ENCODE results near the gene ENOX2. TPM values are rescaled to one million over a fixed set of nuclear protein-coding genes. Genes with fewer than 3 reads are reported as not detected.

Gene ENOX2
- total RNA-seq, 6 donors from 2014 or later, result 7.3 to 14.8 (median 9.6) TPM

DNA sequence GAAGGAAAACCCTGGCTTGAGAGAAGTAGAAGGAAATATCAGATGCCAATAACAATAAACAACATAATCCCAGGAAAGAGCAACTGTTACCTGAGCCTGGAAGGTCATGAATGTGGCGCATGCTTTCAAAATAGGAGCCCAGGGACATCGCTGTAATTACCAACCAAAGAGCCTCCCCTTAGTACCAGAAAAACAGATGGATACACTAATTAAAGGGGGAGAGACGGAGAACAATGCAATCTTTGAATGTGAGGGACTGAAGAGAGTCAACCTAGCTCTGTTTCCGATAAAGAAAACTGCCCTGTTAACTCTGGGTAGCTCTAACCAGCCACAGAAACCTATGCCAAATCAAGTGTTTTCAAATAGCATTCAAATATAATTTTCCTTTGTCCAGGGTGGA lies 161.4 kb downstream of the ENOX2 start:
- no peaks in the 10 kb centered on the region for H3K27me3 ChIP-seq
- 74 to 81% methylated on average over 4 of the region's 4 CpGs for WGBS, 2 donors
- H3K4me3 ChIP-seq, result no peak overlapping the region
- TF ChIP-seq, protein P1, sequence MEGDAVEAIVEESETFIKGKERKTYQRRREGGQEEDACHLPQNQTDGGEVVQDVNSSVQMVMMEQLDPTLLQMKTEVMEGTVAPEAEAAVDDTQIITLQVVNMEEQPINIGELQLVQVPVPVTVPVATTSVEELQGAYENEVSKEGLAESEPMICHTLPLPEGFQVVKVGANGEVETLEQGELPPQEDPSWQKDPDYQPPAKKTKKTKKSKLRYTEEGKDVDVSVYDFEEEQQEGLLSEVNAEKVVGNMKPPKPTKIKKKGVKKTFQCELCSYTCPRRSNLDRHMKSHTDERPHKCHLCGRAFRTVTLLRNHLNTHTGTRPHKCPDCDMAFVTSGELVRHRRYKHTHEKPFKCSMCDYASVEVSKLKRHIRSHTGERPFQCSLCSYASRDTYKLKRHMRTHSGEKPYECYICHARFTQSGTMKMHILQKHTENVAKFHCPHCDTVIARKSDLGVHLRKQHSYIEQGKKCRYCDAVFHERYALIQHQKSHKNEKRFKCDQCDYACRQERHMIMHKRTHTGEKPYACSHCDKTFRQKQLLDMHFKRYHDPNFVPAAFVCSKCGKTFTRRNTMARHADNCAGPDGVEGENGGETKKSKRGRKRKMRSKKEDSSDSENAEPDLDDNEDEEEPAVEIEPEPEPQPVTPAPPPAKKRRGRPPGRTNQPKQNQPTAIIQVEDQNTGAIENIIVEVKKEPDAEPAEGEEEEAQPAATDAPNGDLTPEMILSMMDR (IDR thresholded peaks at IDR 0.05), result no peak
- no peak for TF ChIP-seq EP300 (IDR thresholded peaks at IDR 0.05)
- TF ChIP-seq POLR2AphosphoS5 (IDR thresholded peaks at IDR 0.05), result no peak
- TF ChIP-seq POLR2A (IDR thresholded peaks at IDR 0.05), result no peak
- no peaks in the 10 kb centered on the region for H3K9me3 ChIP-seq
- no peaks in the 10 kb centered on the region for H3K36me3 ChIP-seq
- ATAC-seq (ENCODE audit: low FRiP score in 2 of 2) (no peak), DNase-seq (no peak)
- H3K27ac ChIP-seq, result no peak overlapping the region
- H3K4me1 ChIP-seq, result no peaks in the 10 kb centered on the region

- TF ChIP-seq EP300 (IDR thresholded peaks at IDR 0.05) (no peak), POLR2AphosphoS5 (IDR thresholded peaks at IDR 0.05) (no peak), POLR2A (IDR thresholded peaks at IDR 0.05) (no peak)
- TF ChIP-seq, protein P1 (IDR thresholded peaks at IDR 0.05), result no peak
- H3K4me3 ChIP-seq, result no peak overlapping the region
- H3K36me3 ChIP-seq, result no peaks in the 10 kb centered on the region
- H3K4me1 ChIP-seq, result no peaks in the 10 kb centered on the region
- 69 to 88% methylated on average over 3 of the region's 3 CpGs for WGBS, 2 donors
- no peak for DNase-seq
- H3K27ac ChIP-seq, result no peak overlapping the region
- no peak for ATAC-seq (ENCODE audit: low FRiP score in 2 of 2)
- no peaks in the 10 kb centered on the region for H3K9me3 ChIP-seq
- no peaks in the 10 kb centered on the region for H3K27me3 ChIP-seq
These were observed 161.9 kb downstream of the ENOX2 start for GRCh38 chrX:130741151-130741550.

- Histone ChIP-seq H3K36me3 (no peaks in the 10 kb centered on the region), H3K9me3 (no peaks in the 10 kb centered on the region), H3K27me3 (no peaks in the 10 kb centered on the region), H3K4me3 (no peak overlapping the region), H3K27ac (no peak overlapping the region), H3K4me1 (no peaks in the 10 kb centered on the region)
- WGBS, 2 donors, result 77 to 92% methylated on average over 5 of the region's 5 CpGs
- DNase-seq, result no peak
- TF ChIP-seq POLR2A (IDR thresholded peaks at IDR 0.05) (no peak), POLR2AphosphoS5 (IDR thresholded peaks at IDR 0.05) (no peak), EP300 (IDR thresholded peaks at IDR 0.05) (no peak)
- TF ChIP-seq, protein P1 (IDR thresholded peaks at IDR 0.05), result no peak
- no peak for ATAC-seq (ENCODE audit: low FRiP score in 2 of 2)
These were observed 164.3 kb downstream of the ENOX2 start for GRCh38 chrX:130738638-130739195.

GRCh38 chrX:130734713-130735112 lies 168.3 kb downstream of the ENOX2 start:
- Histone ChIP-seq H3K36me3 (no peaks in the 10 kb centered on the region), H3K27me3 (no peaks in the 10 kb centered on the region), H3K27ac (no peak overlapping the region), H3K4me3 (no peak overlapping the region), H3K9me3 (peaks cover 0 to 8% (median 4%) of the 10 kb centered on the region in 4 donors), H3K4me1 (no peaks in the 10 kb centered on the region)
- ATAC-seq (ENCODE audit: low FRiP score in 2 of 2) (no peak), DNase-seq (no peak)
- TF ChIP-seq EP300 (IDR thresholded peaks at IDR 0.05) (no peak), POLR2A (IDR thresholded peaks at IDR 0.05) (no peak), POLR2AphosphoS5 (IDR thresholded peaks at IDR 0.05) (no peak)
- TF ChIP-seq, protein P1 (IDR thresholded peaks at IDR 0.05), result no peak

GRCh38 chrX:130728208-130728607 lies 174.8 kb downstream of the ENOX2 start:
- no peaks in the 10 kb centered on the region for H3K36me3 ChIP-seq

More at GRCh38 chrX:130728208-130728607, 174.8 kb downstream of the ENOX2 start:
- no peak overlapping the region for H3K4me3 ChIP-seq
- ATAC-seq (ENCODE audit: low FRiP score in 2 of 2), result no peak
- TF ChIP-seq, protein P1 (IDR thresholded peaks at IDR 0.05), result no peak
- TF ChIP-seq EP300 (IDR thresholded peaks at IDR 0.05) (no peak), POLR2AphosphoS5 (IDR thresholded peaks at IDR 0.05) (no peak), POLR2A (IDR thresholded peaks at IDR 0.05) (no peak)
- H3K27me3 ChIP-seq, result no peaks in the 10 kb centered on the region
- DNase-seq, result no peak
- no peaks in the 10 kb centered on the region for H3K4me1 ChIP-seq
- H3K27ac ChIP-seq, result no peak overlapping the region
- H3K9me3 ChIP-seq, result peaks cover 0 to 19% (median 4%) of the 10 kb centered on the region in 4 donors

Data from upper lobe of left lung (tissue), 6 donors.